Natural killer cell (primary cell): ENCODE measurements around the gene METTL26. TPM values are rescaled to one million over a fixed set of nuclear protein-coding genes. Genes with fewer than 3 reads are reported as not detected.

Source experiments
- ATAC-seq, 3 donors: fragments of 150-1000 bp in 2 of 3; fragments of 200-7000 bp in 1 of 3; cut with Tn5 transposase; 1 replicate in 1 of 3; 2 replicates in 2 of 3; pipeline ENCODE4 v1.10.0; 2021; ENCODE audit warnings: mild to moderate bottlenecking in 2 of 3, moderate library complexity in 2 of 3
- DNase-seq, 2 donors: peaks; one replicate each; pipeline versions ENCODE4 v3.0.0 to v3.0.0-alpha.2; 2013 to 2021; ENCODE audit warnings: mixed read lengths in 1 of 2
- H3K27ac ChIP-seq: one replicate; pipeline ENCODE4 v1.5.1; 2013; ENCODE audit warnings: mild to moderate bottlenecking, low read length
- H3K27me3 ChIP-seq: one replicate; pipeline ENCODE4 v1.6.1; 2013; ENCODE audit warnings: low read length; ENCODE audit not compliant: control insufficient read depth, insufficient read depth
- H3K36me3 ChIP-seq: one replicate; pipeline ENCODE4 v1.6.1; 2013; ENCODE audit warnings: low read length; ENCODE audit not compliant: control insufficient read depth, insufficient read depth
- H3K4me1 ChIP-seq: one replicate; pipeline ENCODE4 v1.6.1; 2013; ENCODE audit warnings: low read length; ENCODE audit not compliant: control insufficient read depth, insufficient read depth
- H3K4me3 ChIP-seq: one replicate; pipeline ENCODE4 v1.5.1; 2013; ENCODE audit warnings: low read length
- H3K9me3 ChIP-seq: one replicate; pipeline ENCODE4 v1.6.1; 2013; ENCODE audit warnings: low read length; ENCODE audit not compliant: control insufficient read depth, insufficient read depth
- H3K27ac Mint-ChIP-seq, 2 donors: one replicate each; pipeline ENCODE4 v1.8.0; 2022; ENCODE audit warnings: mild to moderate bottlenecking in 2 of 2, mixed read lengths in 2 of 2, moderate library complexity in 1 of 2
- H3K27me3 Mint-ChIP-seq, 2 donors: one replicate each; pipeline ENCODE4 v1.8.0; 2022; ENCODE audit warnings: low read depth in 2 of 2, mixed read lengths in 2 of 2
- H3K36me3 Mint-ChIP-seq: one replicate; pipeline ENCODE4 v1.8.0; 2022; ENCODE audit warnings: mixed read lengths
- H3K4me1 Mint-ChIP-seq, 2 donors: one replicate each; pipeline ENCODE4 v1.8.0; 2022; ENCODE audit warnings: mixed read lengths in 2 of 2
- H3K4me3 Mint-ChIP-seq: one replicate; pipeline ENCODE4 v1.8.0; 2022; ENCODE audit warnings: mild to moderate bottlenecking, moderate library complexity, mixed read lengths
- H3K9me3 Mint-ChIP-seq, 2 donors: one replicate each; pipeline ENCODE4 v1.8.0; 2022; ENCODE audit warnings: mixed read lengths in 2 of 2
- CTCF ChIP-seq: fragments of 200-600 bp; IDR thresholded peaks from one replicate; pipeline ENCODE4 v1.8.0; 2022; ENCODE audit warnings: antibody characterized with exemption
- WGBS: methylation state at CpG from one replicate; pipeline ENCODE4 v1.1.7; 2013; ENCODE audit warnings: missing lambda C conversion rate; ENCODE audit not compliant: insufficient coverage; 5-methylcytosine and 5-hydroxymethylcytosine counted together
- intact Hi-C: fragments of 100-400 bp; cut with micrococcal nuclease; formaldehyde crosslinking; loops from one replicate; pipeline ENCODE4 v1.14.2; 2022
- total RNA-seq, 4 donors: library from RNA; stranded (reverse); fragments of 120-200 nt in 1 of 4; gene quantifications; one replicate each; pipeline versions ENCODE4 v1.2.3 to v1.2.4, GENCODE V29; 2013 to 2022

Gene METTL26
- total RNA-seq, 3 donors from 2014 or later (not counting 1 experiment from before 2014, with no cell fraction given): 33.7 to 36.3 (median 36.1) TPM

GRCh38 chr16:625117-625976 lies 10.8 kb downstream of the METTL26 start:
- 93% methylated on average over 37 of the region's 37 CpGs for WGBS
- H3K27me3 ChIP-seq: no peaks in the 10 kb centered on the region
- no peak overlapping the region for H3K4me3 ChIP-seq
- H3K9me3 ChIP-seq: no peaks in the 10 kb centered on the region
- H3K36me3 ChIP-seq: peaks cover 9% of the 10 kb centered on the region
- Mint-ChIP-seq H3K4me3 (no peak overlapping the region), H3K36me3 (no peaks in the 10 kb centered on the region), H3K4me1 (no peaks in the 10 kb centered on the region), H3K27me3 (no peaks in the 10 kb centered on the region), H3K9me3 (no peaks in the 10 kb centered on the region), H3K27ac (no peak overlapping the region)
- no peaks in the 10 kb centered on the region for H3K4me1 ChIP-seq
- TF ChIP-seq CTCF: no peak
- H3K27ac ChIP-seq: no peak overlapping the region
- intact Hi-C loops: no loop called here
- DNase-seq (no peak), ATAC-seq (no peak)

- WGBS: 93% methylated on average over 10 of the region's 10 CpGs
- no peak for TF ChIP-seq CTCF
- H3K4me3 Mint-ChIP-seq: no peak overlapping the region
- H3K9me3 Mint-ChIP-seq: no peaks in the 10 kb centered on the region
- Histone ChIP-seq H3K27ac (no peak overlapping the region), H3K27me3 (no peaks in the 10 kb centered on the region), H3K4me3 (no peak overlapping the region), H3K36me3 (peaks cover 9% of the 10 kb centered on the region), H3K9me3 (no peaks in the 10 kb centered on the region), H3K4me1 (no peaks in the 10 kb centered on the region)
- ATAC-seq: no peak
- no peak for DNase-seq
- no peaks in the 10 kb centered on the region for H3K36me3 Mint-ChIP-seq
- intact Hi-C loops: no loop called here
- no peak overlapping the region for H3K27ac Mint-ChIP-seq
- no peaks in the 10 kb centered on the region for H3K27me3 Mint-ChIP-seq
- H3K4me1 Mint-ChIP-seq: no peaks in the 10 kb centered on the region
Observed at GRCh38 chr16:624526-625070, 11.5 kb downstream of the METTL26 start.

- intact Hi-C loops: no loop called here
- DNase-seq (no peak), ATAC-seq (no peak)
- Mint-ChIP-seq H3K27ac (no peak overlapping the region), H3K9me3 (no peaks in the 10 kb centered on the region), H3K4me1 (peaks cover 0 to 5% of the 10 kb centered on the region in 2 donors), H3K27me3 (no peaks in the 10 kb centered on the region), H3K36me3 (no peaks in the 10 kb centered on the region), H3K4me3 (no peak overlapping the region)
- Histone ChIP-seq H3K27me3 (no peaks in the 10 kb centered on the region), H3K36me3 (peaks cover 4% of the 10 kb centered on the region), H3K9me3 (no peaks in the 10 kb centered on the region), H3K4me3 (no peak overlapping the region), H3K4me1 (no peaks in the 10 kb centered on the region), H3K27ac (no peak overlapping the region)
- TF ChIP-seq CTCF: no peak
- 96% methylated on average over 17 of the region's 17 CpGs for WGBS
Observed at GRCh38 chr16:622920-623280, 13.2 kb downstream of the METTL26 start.
